DOHH2 (cell line): Measurements from ENCODE around the gene PALM.

Source experiments
- EZH2phosphoT487 ChIP-seq: fragments of 200-600 bp; sonication (generic); IDR thresholded peaks from 2 replicates; pipeline ENCODE4 v1.6.1; 2017; ENCODE audit warnings: borderline replicate concordance, mild to moderate bottlenecking, antibody characterized with exemption, low read length, moderate library complexity, mixed read lengths
- TF ChIP-seq, protein P1 (sequence below): fragments of 200-600 bp; sonication (generic); IDR thresholded peaks from one replicate; pipeline ENCODE4 v1.5.1; 2014; ENCODE audit warnings: antibody characterized with exemption, mild to moderate bottlenecking, low read depth, low read length; ENCODE audit not compliant: poor library complexity, severe bottlenecking

DNA sequence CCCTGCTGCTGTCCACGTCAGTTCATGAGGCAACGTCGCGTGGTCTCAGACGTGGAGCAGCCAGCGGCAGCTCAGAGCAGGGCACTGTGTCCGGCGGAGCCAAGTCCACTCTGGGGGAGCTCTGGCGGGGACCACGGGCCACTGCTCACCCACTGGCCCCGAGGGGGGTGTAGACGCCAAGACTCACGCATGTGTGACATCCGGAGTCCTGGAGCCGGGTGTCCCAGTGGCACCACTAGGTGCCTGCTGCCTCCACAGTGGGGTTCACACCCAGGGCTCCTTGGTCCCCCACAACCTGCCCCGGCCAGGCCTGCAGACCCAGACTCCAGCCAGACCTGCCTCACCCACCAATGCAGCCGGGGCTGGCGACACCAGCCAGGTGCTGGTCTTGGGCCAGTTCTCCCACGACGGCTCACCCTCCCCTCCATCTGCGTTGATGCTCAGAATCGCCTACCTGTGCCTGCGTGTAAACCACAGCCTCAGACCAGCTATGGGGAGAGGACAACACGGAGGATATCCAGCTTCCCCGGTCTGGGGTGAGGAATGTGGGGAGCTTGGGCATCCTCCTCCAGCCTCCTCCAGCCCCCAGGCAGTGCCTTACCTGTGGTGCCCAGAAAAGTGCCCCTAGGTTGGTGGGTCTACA lies 25.9 kb upstream of the PALM start:
- TF ChIP-seq, protein P1, sequence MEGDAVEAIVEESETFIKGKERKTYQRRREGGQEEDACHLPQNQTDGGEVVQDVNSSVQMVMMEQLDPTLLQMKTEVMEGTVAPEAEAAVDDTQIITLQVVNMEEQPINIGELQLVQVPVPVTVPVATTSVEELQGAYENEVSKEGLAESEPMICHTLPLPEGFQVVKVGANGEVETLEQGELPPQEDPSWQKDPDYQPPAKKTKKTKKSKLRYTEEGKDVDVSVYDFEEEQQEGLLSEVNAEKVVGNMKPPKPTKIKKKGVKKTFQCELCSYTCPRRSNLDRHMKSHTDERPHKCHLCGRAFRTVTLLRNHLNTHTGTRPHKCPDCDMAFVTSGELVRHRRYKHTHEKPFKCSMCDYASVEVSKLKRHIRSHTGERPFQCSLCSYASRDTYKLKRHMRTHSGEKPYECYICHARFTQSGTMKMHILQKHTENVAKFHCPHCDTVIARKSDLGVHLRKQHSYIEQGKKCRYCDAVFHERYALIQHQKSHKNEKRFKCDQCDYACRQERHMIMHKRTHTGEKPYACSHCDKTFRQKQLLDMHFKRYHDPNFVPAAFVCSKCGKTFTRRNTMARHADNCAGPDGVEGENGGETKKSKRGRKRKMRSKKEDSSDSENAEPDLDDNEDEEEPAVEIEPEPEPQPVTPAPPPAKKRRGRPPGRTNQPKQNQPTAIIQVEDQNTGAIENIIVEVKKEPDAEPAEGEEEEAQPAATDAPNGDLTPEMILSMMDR, result no peak
- no peak for TF ChIP-seq EZH2phosphoT487
